GM13977 (cell line): ENCODE results near the gene TEX10.

Source experiments
- DNase-seq: peaks from one replicate; pipeline ENCODE4 v3.0.0; 2012; ENCODE audit warnings: low spot score
- CTCF ChIP-seq: IDR thresholded peaks from 2 replicates; pipeline ENCODE4 v1.5.1; 2012; ENCODE audit warnings: mild to moderate bottlenecking, control low read depth; ENCODE audit not compliant: insufficient read depth; ENCODE audit errors: extremely low read depth, missing control alignments
- in situ Hi-C: fragments of 300-500 bp; cut with MboI; formaldehyde crosslinking; loops from one replicate; pipeline ENCODE4 v1.12.0; 2022; ENCODE audit warnings: low sequenced_read_pairs, low pct_unique_long_range_greater_than_20kb, mixed read lengths, inconsistent platforms; ENCODE audit not compliant: unreplicated experiment

TEX10 gene

GRCh38 chr9:100307080-100307479 is 45.7 kb downstream of the TEX10 start:
- in situ Hi-C loops, result loop anchor here (25.0 kb wide), 2 partner anchors 495 to 1145 kb away; partner anchors contain the start of gene NR4A3
- TF ChIP-seq CTCF, result no peak
- DNase-seq, result no peak

GRCh38 chr9:100306283-100306682 is 46.5 kb downstream of the TEX10 start:
- in situ Hi-C loops, result loop anchor here (25.0 kb wide), 2 partner anchors 494 to 1144 kb away; partner anchors contain the start of gene NR4A3
- DNase-seq, result no peak
- no peak for TF ChIP-seq CTCF

- in situ Hi-C loops, result loop anchor here (25.0 kb wide), 2 partner anchors 491 to 1141 kb away; partner anchors contain the start of gene NR4A3
- no peak for TF ChIP-seq CTCF
- no peak for DNase-seq
These were observed 49.0 kb downstream of the TEX10 start for GRCh38 chr9:100303747-100304146.

- no peak for TF ChIP-seq CTCF
- DNase-seq, result no peak
- in situ Hi-C loops, result no loop called here
These were observed 54.4 kb downstream of the TEX10 start for GRCh38 chr9:100298378-100298777.

- DNase-seq, result no peak
- TF ChIP-seq CTCF, result no peak
- in situ Hi-C loops, result no loop called here
These were observed 56.3 kb downstream of the TEX10 start for GRCh38 chr9:100296407-100296806.

GRCh38 chr9:100295240-100295639 is 57.5 kb downstream of the TEX10 start:
- TF ChIP-seq CTCF, result no peak
- in situ Hi-C loops, result no loop called here

GRCh38 chr9:100294806-100295205 is 57.9 kb downstream of the TEX10 start:
- no peak for DNase-seq

More at GRCh38 chr9:100295240-100295639, 57.5 kb downstream of the TEX10 start:
- no peak for DNase-seq

More at GRCh38 chr9:100294806-100295205, 57.9 kb downstream of the TEX10 start:
- no peak for TF ChIP-seq CTCF
- in situ Hi-C loops, result no loop called here
